Neural cell (in vitro differentiated cells): Measurements from ENCODE around the gene DHPS.

Experiments used
- CTCF ChIP-seq: fragments of 450-650 bp; IDR thresholded peaks from 2 replicates; pipeline ENCODE4 v1.5.1; 2014; ENCODE audit warnings: antibody characterized with exemption, mild to moderate bottlenecking, moderate library complexity; ENCODE audit not compliant: poor library complexity, severe bottlenecking
- EP300 ChIP-seq: fragments of 450-650 bp; conservative IDR thresholded peaks from 2 replicates; pipeline ENCODE4 v1.6.1; 2014; ENCODE audit warnings: antibody characterized with exemption, mild to moderate bottlenecking, moderate library complexity; ENCODE audit not compliant: poor library complexity, severe bottlenecking
- EZH2 ChIP-seq: fragments of 200-600, 300-800 bp; shearing (Covaris generic), sonication (generic); IDR thresholded peaks from 2 replicates; pipeline ENCODE4 v1.6.1; 2014; ENCODE audit warnings: antibody characterized with exemption, low read length, borderline replicate concordance, mild to moderate bottlenecking; ENCODE audit not compliant: insufficient read depth, poor library complexity, severe bottlenecking
- POLR2AphosphoS5 ChIP-seq: IDR thresholded peaks from 2 replicates; pipeline ENCODE4 v1.6.1; 2012
- RAD21 ChIP-seq: fragments of 450-650 bp; conservative IDR thresholded peaks from 2 replicates; pipeline ENCODE4 v1.6.1; 2014; ENCODE audit warnings: antibody characterized with exemption, mild to moderate bottlenecking, moderate library complexity
- SMC3 ChIP-seq: fragments of 450-650 bp; conservative IDR thresholded peaks from 2 replicates; pipeline ENCODE4 v1.6.1; 2014; ENCODE audit warnings: antibody characterized with exemption, mild to moderate bottlenecking, moderate library complexity; ENCODE audit not compliant: poor library complexity
- TAF1 ChIP-seq: IDR thresholded peaks from 2 replicates; pipeline ENCODE4 v1.6.1; 2012; ENCODE audit warnings: low read depth
- TF ChIP-seq, protein P1 (sequence below): IDR thresholded peaks from 2 replicates; pipeline ENCODE4 v1.6.1; 2012; ENCODE audit warnings: borderline replicate concordance

- TF ChIP-seq EZH2, result no peak
- no peak for TF ChIP-seq EP300
- no peak for TF ChIP-seq CTCF
- TF ChIP-seq POLR2AphosphoS5, result no peak
- TF ChIP-seq, protein P1, sequence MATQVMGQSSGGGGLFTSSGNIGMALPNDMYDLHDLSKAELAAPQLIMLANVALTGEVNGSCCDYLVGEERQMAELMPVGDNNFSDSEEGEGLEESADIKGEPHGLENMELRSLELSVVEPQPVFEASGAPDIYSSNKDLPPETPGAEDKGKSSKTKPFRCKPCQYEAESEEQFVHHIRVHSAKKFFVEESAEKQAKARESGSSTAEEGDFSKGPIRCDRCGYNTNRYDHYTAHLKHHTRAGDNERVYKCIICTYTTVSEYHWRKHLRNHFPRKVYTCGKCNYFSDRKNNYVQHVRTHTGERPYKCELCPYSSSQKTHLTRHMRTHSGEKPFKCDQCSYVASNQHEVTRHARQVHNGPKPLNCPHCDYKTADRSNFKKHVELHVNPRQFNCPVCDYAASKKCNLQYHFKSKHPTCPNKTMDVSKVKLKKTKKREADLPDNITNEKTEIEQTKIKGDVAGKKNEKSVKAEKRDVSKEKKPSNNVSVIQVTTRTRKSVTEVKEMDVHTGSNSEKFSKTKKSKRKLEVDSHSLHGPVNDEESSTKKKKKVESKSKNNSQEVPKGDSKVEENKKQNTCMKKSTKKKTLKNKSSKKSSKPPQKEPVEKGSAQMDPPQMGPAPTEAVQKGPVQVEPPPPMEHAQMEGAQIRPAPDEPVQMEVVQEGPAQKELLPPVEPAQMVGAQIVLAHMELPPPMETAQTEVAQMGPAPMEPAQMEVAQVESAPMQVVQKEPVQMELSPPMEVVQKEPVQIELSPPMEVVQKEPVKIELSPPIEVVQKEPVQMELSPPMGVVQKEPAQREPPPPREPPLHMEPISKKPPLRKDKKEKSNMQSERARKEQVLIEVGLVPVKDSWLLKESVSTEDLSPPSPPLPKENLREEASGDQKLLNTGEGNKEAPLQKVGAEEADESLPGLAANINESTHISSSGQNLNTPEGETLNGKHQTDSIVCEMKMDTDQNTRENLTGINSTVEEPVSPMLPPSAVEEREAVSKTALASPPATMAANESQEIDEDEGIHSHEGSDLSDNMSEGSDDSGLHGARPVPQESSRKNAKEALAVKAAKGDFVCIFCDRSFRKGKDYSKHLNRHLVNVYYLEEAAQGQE, result no peak
- TF ChIP-seq TAF1, result no peak
- TF ChIP-seq RAD21, result no peak
- TF ChIP-seq SMC3, result no peak
Observed at GRCh38 chr19:12649941-12650340, 31.7 kb downstream of the DHPS start.
